HEK293 (cell line): ENCODE results near the gene TAF10.

Experiments
- CTCF ChIA-PET: fragments of 350-600 bp; formaldehyde crosslinking; extraction: SDS; loops from one replicate; lab custom pipeline; 2021; ENCODE audit warnings: antibody characterized with exemption; lab: Yijun Ruan, JAX
- POLR2A ChIA-PET: fragments of 300-600 bp; formaldehyde crosslinking; extraction: SDS; loops from one replicate; lab custom pipeline; 2020; ENCODE audit warnings: antibody characterized with exemption, inconsistent platforms; lab: Yijun Ruan, JAX
- H3K27ac ChIP-seq: fragments of 200-500 bp; sonication (Bioruptor generic); 2 replicates; pipeline ENCODE4 v1.5.1; 2014; ENCODE audit warnings: low read depth, low read length, control low read depth, inconsistent platforms; ENCODE audit errors: extremely low read depth
- H3K36me3 ChIP-seq, 2 experiments: fragments of 200-500 bp in 1 of 2; sonication (Bioruptor generic) in 1 of 2; 1 replicate in 1 of 2; 2 replicates in 1 of 2; pipeline ENCODE4 v1.5.1; 2014 to 2017; ENCODE audit warnings: inconsistent platforms in 2 of 2, low read length in 2 of 2; ENCODE audit not compliant: control insufficient read depth in 2 of 2, insufficient read depth in 1 of 2
- H3K4me1 ChIP-seq: fragments of 200-500 bp; sonication (Bioruptor generic); 2 replicates; pipeline ENCODE4 v1.5.1; 2014; ENCODE audit warnings: mild to moderate bottlenecking, low read length, inconsistent platforms; ENCODE audit not compliant: control insufficient read depth, insufficient read depth
- H3K4me3 ChIP-seq: 2 replicates; pipeline ENCODE4 v1.5.1; 2011; ENCODE audit warnings: low read depth, mild to moderate bottlenecking, control low read depth, low read length, moderate library complexity
- H3K9me3 ChIP-seq: fragments of 200-500 bp; sonication (Bioruptor generic); 2 replicates; pipeline ENCODE4 v1.5.1; 2014; ENCODE audit warnings: low read depth, low read length, inconsistent platforms; ENCODE audit not compliant: control insufficient read depth, insufficient read depth
- KLF1 ChIP-seq: fragments of 450-650 bp; formaldehyde crosslinking; IDR thresholded peaks from 2 replicates; pipeline ENCODE4 v1.5.1; 2016; ENCODE audit warnings: missing biosample characterization, missing genetic modification characterization
- SALL2 ChIP-seq: fragments of 450-650 bp; formaldehyde crosslinking; IDR thresholded peaks from 2 replicates; pipeline ENCODE4 v1.5.0; 2017; ENCODE audit warnings: missing biosample characterization, mild to moderate bottlenecking, missing genetic modification characterization, borderline replicate concordance
- SP7 ChIP-seq: fragments of 450-650 bp; formaldehyde crosslinking; IDR thresholded peaks from 2 replicates; pipeline ENCODE4 v1.5.1; 2016; ENCODE audit warnings: missing biosample characterization, missing genetic modification characterization
- TCF7L2 ChIP-seq: IDR thresholded peaks from 2 replicates; pipeline ENCODE4 v1.6.1; 2011; ENCODE audit warnings: low read depth, mild to moderate bottlenecking, inconsistent platforms, low read length, moderate library complexity, borderline replicate concordance
- ZNF133 ChIP-seq: fragments of 450-650 bp; formaldehyde crosslinking; IDR thresholded peaks from 2 replicates; pipeline ENCODE4 v1.5.1; 2016; ENCODE audit warnings: missing biosample characterization, missing genetic modification characterization
- ZNF16 ChIP-seq: fragments of 450-650 bp; formaldehyde crosslinking; IDR thresholded peaks from 2 replicates; pipeline ENCODE4 v1.5.1; 2016; ENCODE audit warnings: low read depth, missing biosample characterization, missing genetic modification characterization
- ZNF670 ChIP-seq: fragments of 450-650 bp; formaldehyde crosslinking; IDR thresholded peaks from 2 replicates; pipeline ENCODE4 v1.5.1; 2016; ENCODE audit warnings: missing biosample characterization, missing genetic modification characterization, low read depth
- ZNF837 ChIP-seq: fragments of 450-650 bp; formaldehyde crosslinking; IDR thresholded peaks from 2 replicates; pipeline ENCODE4 v1.5.1; 2016; ENCODE audit warnings: missing biosample characterization, missing genetic modification characterization
- ZSCAN30 ChIP-seq: fragments of 450-650 bp; IDR thresholded peaks from 2 replicates; pipeline ENCODE4 v1.5.1; 2018; ENCODE audit warnings: missing biosample characterization, mild to moderate bottlenecking, missing genetic modification characterization, moderate library complexity
- TF ChIP-seq, protein P1 (sequence below): fragments of 450-650 bp; formaldehyde crosslinking; IDR thresholded peaks from 2 replicates; pipeline ENCODE4 v1.5.1; 2016; ENCODE audit warnings: missing biosample characterization, missing genetic modification characterization
- TF ChIP-seq, protein P2 (sequence below): fragments of 450-650 bp; formaldehyde crosslinking; IDR thresholded peaks from 2 replicates; pipeline ENCODE4 v1.5.1; 2017; ENCODE audit warnings: missing biosample characterization, missing genetic modification characterization
- TF ChIP-seq, protein P3 (sequence below): fragments of 450-650 bp; formaldehyde crosslinking; IDR thresholded peaks from 2 replicates; pipeline ENCODE4 v1.5.1; 2016; ENCODE audit warnings: missing biosample characterization, missing genetic modification characterization
- TF ChIP-seq, protein P4 (sequence below): fragments of 450-650 bp; formaldehyde crosslinking; IDR thresholded peaks from 2 replicates; pipeline ENCODE4 v1.5.1; 2016; ENCODE audit warnings: missing biosample characterization, missing genetic modification characterization

TAF10 gene

DNA sequence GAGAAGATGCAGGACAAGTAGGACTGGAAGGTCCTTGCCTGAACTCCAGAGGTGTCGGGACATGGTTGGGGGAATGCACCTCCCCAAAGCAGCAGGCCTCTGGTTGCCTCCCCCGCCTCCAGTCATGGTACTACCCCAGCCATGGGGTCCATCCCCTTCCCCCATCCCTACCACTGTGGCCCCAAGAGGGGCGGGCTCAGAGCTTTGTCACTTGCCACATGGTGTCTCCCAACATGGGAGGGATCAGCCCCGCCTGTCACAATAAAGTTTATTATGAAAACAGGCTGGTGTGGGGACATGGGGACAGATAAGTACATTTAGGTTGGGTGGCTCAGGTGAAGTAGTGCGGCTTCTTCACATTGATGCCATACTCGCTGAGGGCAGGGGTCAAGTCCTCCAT, 1.4 kb downstream of the TAF10 start:
- Histone ChIP-seq H3K4me3 (no peak overlapping the region), H3K4me1 (no peaks in the 10 kb centered on the region), H3K27ac (no peak overlapping the region), H3K9me3 (no peaks in the 10 kb centered on the region), H3K36me3 (peaks cover 0 to 68% of the 10 kb centered on the region in 2 experiments; a peak in 1 of 3 replicates)
- POLR2A ChIA-PET = interaction anchor here (1.7 kb wide), 2 partner anchors 9 to 11 kb away, joined by 7 to 8 read pairs; partner anchors contain the start of gene TPP1
- TF ChIP-seq, protein P1, sequence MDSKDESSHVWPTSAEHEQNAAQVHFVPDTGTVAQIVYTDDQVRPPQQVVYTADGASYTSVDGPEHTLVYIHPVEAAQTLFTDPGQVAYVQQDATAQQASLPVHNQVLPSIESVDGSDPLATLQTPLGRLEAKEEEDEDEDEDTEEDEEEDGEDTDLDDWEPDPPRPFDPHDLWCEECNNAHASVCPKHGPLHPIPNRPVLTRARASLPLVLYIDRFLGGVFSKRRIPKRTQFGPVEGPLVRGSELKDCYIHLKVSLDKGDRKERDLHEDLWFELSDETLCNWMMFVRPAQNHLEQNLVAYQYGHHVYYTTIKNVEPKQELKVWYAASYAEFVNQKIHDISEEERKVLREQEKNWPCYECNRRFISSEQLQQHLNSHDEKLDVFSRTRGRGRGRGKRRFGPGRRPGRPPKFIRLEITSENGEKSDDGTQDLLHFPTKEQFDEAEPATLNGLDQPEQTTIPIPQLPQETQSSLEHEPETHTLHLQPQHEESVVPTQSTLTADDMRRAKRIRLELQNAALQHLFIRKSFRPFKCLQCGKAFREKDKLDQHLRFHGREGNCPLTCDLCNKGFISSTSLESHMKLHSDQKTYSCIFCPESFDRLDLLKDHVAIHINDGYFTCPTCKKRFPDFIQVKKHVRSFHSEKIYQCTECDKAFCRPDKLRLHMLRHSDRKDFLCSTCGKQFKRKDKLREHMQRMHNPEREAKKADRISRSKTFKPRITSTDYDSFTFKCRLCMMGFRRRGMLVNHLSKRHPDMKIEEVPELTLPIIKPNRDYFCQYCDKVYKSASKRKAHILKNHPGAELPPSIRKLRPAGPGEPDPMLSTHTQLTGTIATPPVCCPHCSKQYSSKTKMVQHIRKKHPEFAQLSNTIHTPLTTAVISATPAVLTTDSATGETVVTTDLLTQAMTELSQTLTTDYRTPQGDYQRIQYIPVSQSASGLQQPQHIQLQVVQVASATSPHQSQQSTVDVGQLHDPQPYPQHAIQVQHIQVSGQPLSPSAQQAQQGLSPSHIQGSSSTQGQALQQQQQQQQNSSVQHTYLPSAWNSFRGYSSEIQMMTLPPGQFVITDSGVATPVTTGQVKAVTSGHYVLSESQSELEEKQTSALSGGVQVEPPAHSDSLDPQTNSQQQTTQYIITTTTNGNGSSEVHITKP (tag by site-specific recombination) = peak; percentile 44; the same call in 1 of the 2 replicates
- TF ChIP-seq ZNF133 (tag by site-specific recombination) = no peak
- CTCF ChIA-PET = interaction anchor here (1.0 kb wide), 1 partner anchor 73 kb away, joined by 3 read pairs; no protein-coding TSS in a partner anchor

DNA sequence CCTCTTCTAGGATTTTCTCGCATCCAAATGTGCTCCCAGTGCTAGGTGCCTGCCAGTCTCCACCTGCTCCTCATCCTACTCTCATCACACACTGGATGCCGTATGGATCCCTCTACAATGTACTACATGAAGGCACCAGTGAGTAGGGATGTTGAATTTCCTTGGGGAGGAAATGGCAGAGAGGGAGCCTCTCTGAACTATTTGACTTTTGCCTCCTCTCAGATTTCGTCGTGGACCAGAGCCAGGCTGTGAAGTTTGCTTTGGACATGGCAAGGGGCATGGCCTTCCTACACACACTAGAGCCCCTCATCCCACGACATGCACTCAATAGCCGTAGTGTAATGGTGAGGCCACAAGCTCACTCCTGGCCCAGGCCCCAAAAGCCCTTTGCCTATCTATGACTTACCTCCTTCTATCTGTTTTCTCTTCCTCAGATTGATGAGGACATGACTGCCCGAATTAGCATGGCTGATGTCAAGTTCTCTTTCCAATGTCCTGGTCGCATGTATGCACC, 2.5 kb downstream of the TAF10 start:
- ChIA-PET CTCF (interaction anchor here (1.0 kb wide), 1 partner anchor 74 kb away, joined by 3 read pairs; no protein-coding TSS in a partner anchor), POLR2A (interaction anchor here (1.3 kb wide), 1 partner anchor 74 kb away, joined by 6 read pairs; the partner anchor contains the start of gene MRPL17)
- peaks cover 0 to 57% of the 10 kb centered on the region in 2 experiments; a peak in 1 of 3 replicates for H3K36me3 ChIP-seq
- H3K9me3 ChIP-seq = no peaks in the 10 kb centered on the region
- no peak overlapping the region for H3K27ac ChIP-seq
- no peak overlapping the region for H3K4me3 ChIP-seq
- TF ChIP-seq KLF1 = no peak
- H3K4me1 ChIP-seq = no peaks in the 10 kb centered on the region

DNA sequence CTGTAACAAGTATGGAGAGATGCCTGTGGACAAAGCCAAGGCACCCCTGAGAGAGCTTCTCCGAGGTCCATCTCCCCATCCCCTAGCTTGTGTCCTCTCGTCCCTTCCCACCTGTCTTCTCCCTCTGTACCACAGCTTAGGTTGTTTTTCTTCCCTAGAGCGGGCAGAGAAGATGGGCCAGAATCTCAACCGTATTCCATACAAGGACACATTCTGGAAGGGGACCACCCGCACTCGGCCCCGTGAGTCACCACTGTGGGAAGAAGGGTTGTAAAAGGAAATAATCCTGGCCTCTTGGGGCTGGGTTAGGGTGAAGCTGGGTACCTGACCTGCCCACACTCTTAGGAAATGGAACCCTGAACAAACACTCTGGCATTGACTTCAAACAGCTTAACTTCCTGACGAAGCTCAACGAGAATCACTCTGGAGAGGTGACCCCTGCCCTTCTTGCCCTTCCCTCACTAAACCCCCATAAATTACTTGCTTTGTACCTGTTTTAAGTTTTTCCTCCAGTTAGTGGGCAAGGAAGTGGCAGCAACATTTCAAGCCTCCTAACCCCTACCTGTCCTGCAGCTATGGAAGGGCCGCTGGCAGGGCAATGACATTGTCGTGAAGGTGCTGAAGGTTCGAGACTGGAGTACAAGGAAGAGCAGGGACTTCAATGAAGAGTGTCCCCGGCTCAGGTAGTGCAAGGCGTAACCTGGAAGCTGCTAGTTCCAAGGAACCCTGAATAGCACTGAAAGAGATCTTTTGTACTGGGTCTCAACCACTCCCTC, 3.1 kb downstream of the TAF10 start:
- Histone ChIP-seq H3K4me1 (no peaks in the 10 kb centered on the region), H3K4me3 (no peak overlapping the region)
- POLR2A ChIA-PET = interaction anchor here (1.3 kb wide), 1 partner anchor 75 kb away, joined by 6 read pairs; the partner anchor contains the start of gene MRPL17
- TF ChIP-seq SALL2 = no peak
- no peak for TF ChIP-seq SP7
- no peak for TF ChIP-seq ZNF670 (tag by site-specific recombination)
- TF ChIP-seq TCF7L2 = no peak
- no peak for TF ChIP-seq ZNF16 (tag by site-specific recombination)
- TF ChIP-seq, all 188 proteins: peak for 0
- Histone ChIP-seq H3K27ac (no peak overlapping the region), H3K9me3 (no peaks in the 10 kb centered on the region), H3K36me3 (peaks cover 0 to 51% of the 10 kb centered on the region in 2 experiments; a peak in 1 of 3 replicates)
- CTCF ChIA-PET = no interaction called here

DNA sequence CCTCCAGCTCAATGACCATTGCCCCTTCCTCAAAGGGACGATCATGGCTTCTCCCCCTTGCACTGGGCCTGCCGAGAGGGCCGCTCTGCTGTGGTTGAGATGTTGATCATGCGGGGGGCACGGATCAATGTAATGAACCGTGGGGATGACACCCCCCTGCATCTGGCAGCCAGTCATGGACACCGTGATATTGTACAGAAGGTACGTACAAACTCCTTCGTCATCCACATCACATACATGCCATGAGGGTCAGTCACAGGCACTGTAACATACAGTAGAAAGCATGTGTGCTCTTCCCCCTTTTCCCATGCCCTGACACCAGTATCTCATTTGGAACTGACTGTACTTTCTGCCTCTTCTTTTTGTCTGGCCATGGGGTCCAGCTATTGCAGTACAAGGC, 4.0 kb downstream of the TAF10 start:
- H3K4me1 ChIP-seq = no peaks in the 10 kb centered on the region
- H3K36me3 ChIP-seq = peaks cover 0 to 46% of the 10 kb centered on the region in 2 experiments; a peak in 1 of 3 replicates
- ChIA-PET POLR2A (interaction anchor here (1.3 to 1.5 kb wide), 2 partner anchors 75 to 127 kb away, joined by 6 to 7 read pairs; partner anchors contain the start of genes ARFIP2, MRPL17 and TIMM10B), CTCF (interaction anchor here (1.3 kb wide), 1 partner anchor 9 kb away, joined by 4 read pairs; no protein-coding TSS in a partner anchor)
- H3K9me3 ChIP-seq = no peaks in the 10 kb centered on the region
- no peak overlapping the region for H3K27ac ChIP-seq
- TF ChIP-seq ZNF16 (tag by site-specific recombination) (no peak), ZNF670 (tag by site-specific recombination) (no peak), ZSCAN30 (tag by site-specific recombination) (no peak), ZNF837 (no peak)
- TF ChIP-seq, protein P2, sequence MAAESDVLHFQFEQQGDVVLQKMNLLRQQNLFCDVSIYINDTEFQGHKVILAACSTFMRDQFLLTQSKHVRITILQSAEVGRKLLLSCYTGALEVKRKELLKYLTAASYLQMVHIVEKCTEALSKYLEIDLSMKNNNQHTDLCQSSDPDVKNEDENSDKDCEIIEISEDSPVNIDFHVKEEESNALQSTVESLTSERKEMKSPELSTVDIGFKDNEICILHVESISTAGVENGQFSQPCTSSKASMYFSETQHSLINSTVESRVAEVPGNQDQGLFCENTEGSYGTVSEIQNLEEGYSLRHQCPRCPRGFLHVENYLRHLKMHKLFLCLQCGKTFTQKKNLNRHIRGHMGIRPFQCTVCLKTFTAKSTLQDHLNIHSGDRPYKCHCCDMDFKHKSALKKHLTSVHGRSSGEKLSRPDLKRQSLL = no peak
- TF ChIP-seq, protein P3, sequence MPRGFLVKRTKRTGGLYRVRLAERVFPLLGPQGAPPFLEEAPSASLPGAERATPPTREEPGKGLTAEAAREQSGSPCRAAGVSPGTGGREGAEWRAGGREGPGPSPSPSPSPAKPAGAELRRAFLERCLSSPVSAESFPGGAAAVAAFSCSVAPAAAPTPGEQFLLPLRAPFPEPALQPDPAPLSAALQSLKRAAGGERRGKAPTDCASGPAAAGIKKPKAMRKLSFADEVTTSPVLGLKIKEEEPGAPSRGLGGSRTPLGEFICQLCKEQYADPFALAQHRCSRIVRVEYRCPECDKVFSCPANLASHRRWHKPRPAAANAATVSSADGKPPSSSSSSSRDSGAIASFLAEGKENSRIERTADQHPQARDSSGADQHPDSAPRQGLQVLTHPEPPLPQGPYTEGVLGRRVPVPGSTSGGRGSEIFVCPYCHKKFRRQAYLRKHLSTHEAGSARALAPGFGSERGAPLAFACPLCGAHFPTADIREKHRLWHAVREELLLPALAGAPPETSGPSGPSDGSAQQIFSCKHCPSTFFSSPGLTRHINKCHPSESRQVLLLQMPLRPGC (tag by site-specific recombination) = no peak
- TF ChIP-seq, protein P4, sequence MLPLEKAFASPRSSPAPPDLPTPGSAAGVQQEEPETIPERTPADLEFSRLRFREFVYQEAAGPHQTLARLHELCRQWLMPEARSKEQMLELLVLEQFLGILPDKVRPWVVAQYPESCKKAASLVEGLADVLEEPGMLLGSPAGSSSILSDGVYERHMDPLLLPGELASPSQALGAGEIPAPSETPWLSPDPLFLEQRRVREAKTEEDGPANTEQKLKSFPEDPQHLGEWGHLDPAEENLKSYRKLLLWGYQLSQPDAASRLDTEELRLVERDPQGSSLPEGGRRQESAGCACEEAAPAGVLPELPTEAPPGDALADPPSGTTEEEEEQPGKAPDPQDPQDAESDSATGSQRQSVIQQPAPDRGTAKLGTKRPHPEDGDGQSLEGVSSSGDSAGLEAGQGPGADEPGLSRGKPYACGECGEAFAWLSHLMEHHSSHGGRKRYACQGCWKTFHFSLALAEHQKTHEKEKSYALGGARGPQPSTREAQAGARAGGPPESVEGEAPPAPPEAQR (tag by site-specific recombination) = no peak
- no peak overlapping the region for H3K4me3 ChIP-seq
